Ascending aorta (tissue), 2 donors: ENCODE measurements around the gene ZC3H13. TPM values are rescaled to one million over a fixed set of nuclear protein-coding genes. Genes with fewer than 3 reads are reported as not detected.

Experiments
- DNase-seq, 2 donors: peaks; one replicate each; pipeline ENCODE4 v3.0.0-alpha.2; 2019; ENCODE audit warnings: low spot score in 2 of 2
- H3K27ac ChIP-seq, 2 donors: fragments of 200-600 bp; sonication (generic); one replicate each; pipeline ENCODE4 v1.5.1; 2016 to 2017; ENCODE audit warnings: mild to moderate bottlenecking in 1 of 2
- H3K27me3 ChIP-seq: fragments of 200-600 bp; sonication (generic); one replicate; pipeline ENCODE4 v1.5.1; 2017
- H3K36me3 ChIP-seq, 2 donors: fragments of 200-600 bp; sonication (generic); one replicate each; pipeline ENCODE4 v1.5.1; 2016
- H3K4me1 ChIP-seq, 2 donors: fragments of 200-600 bp; sonication (generic); one replicate each; pipeline ENCODE4 v1.5.1; 2016 to 2017; ENCODE audit warnings: mild to moderate bottlenecking in 1 of 2
- H3K4me3 ChIP-seq, 2 donors: fragments of 200-600 bp; sonication (generic); one replicate each; pipeline ENCODE4 v1.5.1; 2016 to 2017; ENCODE audit warnings: mild to moderate bottlenecking in 1 of 2
- H3K9me3 ChIP-seq, 2 donors: fragments of 200-600 bp; sonication (generic); one replicate each; pipeline ENCODE4 v1.5.1; 2016
- intact Hi-C: fragments of 100-400 bp; cut with DNase I; formaldehyde crosslinking; loops from one replicate; pipeline ENCODE4 v1.15.1; 2023
- total RNA-seq: library from RNA; depleted of rRNA; stranded (reverse); fragments of >200 nt; gene quantifications from one replicate; pipeline ENCODE4 v1.1.0, GENCODE V29; 2016
- TF ChIP-seq, protein P1 (sequence below), 3 experiments: fragments of 200-600 bp in 2 of 3; fragments of 450-650 bp in 1 of 3; sonication (generic) in 2 of 3; IDR thresholded peaks; one replicate each; pipeline ENCODE4 v1.5.1; 2016 to 2019; ENCODE audit warnings: antibody characterized with exemption in 3 of 3, mild to moderate bottlenecking in 1 of 3, moderate library complexity in 1 of 3

The ZC3H13 gene
- total RNA-seq, 1 donor from 2014 or later, result 25.8 TPM

DNA sequence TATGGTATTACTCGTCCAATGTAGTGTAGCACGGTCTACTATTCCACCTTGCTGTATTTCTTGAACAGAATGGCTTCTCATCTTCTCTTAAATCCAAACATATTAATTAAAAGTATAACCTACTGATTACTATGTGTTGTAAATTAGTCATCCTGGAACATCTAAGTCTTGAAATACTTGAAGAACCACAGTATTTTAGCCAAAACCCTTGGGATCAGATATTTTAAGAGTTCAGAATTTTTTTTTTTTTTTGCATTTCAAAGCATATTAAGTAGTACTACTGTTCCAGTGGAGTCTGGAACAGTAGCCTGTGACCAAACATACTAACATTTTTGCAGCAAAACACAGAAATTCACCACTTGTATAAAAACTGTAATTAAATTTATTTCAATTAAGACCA lies 30.1 kb downstream of the ZC3H13 start:
- Histone ChIP-seq H3K4me1 (no peaks in the 10 kb centered on the region), H3K4me3 (no peak overlapping the region), H3K36me3 (peaks cover 14 to 19% of the 10 kb centered on the region in 2 donors), H3K27ac (no peak overlapping the region), H3K27me3 (no peaks in the 10 kb centered on the region), H3K9me3 (no peaks in the 10 kb centered on the region)
- no peak for DNase-seq
- intact Hi-C loops, result no loop called here
- TF ChIP-seq, protein P1, sequence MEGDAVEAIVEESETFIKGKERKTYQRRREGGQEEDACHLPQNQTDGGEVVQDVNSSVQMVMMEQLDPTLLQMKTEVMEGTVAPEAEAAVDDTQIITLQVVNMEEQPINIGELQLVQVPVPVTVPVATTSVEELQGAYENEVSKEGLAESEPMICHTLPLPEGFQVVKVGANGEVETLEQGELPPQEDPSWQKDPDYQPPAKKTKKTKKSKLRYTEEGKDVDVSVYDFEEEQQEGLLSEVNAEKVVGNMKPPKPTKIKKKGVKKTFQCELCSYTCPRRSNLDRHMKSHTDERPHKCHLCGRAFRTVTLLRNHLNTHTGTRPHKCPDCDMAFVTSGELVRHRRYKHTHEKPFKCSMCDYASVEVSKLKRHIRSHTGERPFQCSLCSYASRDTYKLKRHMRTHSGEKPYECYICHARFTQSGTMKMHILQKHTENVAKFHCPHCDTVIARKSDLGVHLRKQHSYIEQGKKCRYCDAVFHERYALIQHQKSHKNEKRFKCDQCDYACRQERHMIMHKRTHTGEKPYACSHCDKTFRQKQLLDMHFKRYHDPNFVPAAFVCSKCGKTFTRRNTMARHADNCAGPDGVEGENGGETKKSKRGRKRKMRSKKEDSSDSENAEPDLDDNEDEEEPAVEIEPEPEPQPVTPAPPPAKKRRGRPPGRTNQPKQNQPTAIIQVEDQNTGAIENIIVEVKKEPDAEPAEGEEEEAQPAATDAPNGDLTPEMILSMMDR (IDR thresholded peaks at IDR 0.05), result no peak

- intact Hi-C loops, result no loop called here
- Histone ChIP-seq H3K27me3 (no peaks in the 10 kb centered on the region), H3K4me1 (no peaks in the 10 kb centered on the region), H3K9me3 (no peaks in the 10 kb centered on the region), H3K36me3 (peaks cover 15 to 34% of the 10 kb centered on the region in 2 donors), H3K4me3 (no peak overlapping the region), H3K27ac (no peak overlapping the region)
- TF ChIP-seq, protein P1 (IDR thresholded peaks at IDR 0.05), result no peak
- no peak for DNase-seq
Measured at GRCh38 chr13:46016216-46016615, 36.3 kb downstream of the ZC3H13 start.

DNA sequence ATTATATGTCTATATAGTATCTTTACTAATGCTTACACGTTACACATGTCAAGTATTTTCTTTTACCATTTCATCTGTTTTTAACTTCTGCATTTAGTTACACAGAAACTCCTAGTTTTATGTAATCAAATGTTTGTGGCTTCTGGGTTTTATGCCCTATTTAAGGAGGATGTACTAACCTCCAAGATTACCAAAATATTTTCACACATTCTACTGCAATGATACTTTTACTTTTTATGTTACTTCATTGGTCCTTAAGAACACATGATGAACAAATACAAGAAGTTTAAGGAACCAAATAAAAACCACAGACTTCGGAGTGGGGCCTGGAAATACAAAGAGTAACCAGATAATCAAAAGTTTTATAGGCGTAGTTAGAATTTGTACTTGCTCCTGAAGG lies 37.2 kb downstream of the ZC3H13 start:
- DNase-seq, result no peak
- Histone ChIP-seq H3K27ac (no peak overlapping the region), H3K36me3 (peaks cover 18 to 42% of the 10 kb centered on the region in 2 donors), H3K27me3 (no peaks in the 10 kb centered on the region), H3K4me3 (no peak overlapping the region), H3K9me3 (no peaks in the 10 kb centered on the region), H3K4me1 (no peaks in the 10 kb centered on the region)
- intact Hi-C loops, result no loop called here
- TF ChIP-seq, protein P1 (IDR thresholded peaks at IDR 0.05), result no peak

DNA sequence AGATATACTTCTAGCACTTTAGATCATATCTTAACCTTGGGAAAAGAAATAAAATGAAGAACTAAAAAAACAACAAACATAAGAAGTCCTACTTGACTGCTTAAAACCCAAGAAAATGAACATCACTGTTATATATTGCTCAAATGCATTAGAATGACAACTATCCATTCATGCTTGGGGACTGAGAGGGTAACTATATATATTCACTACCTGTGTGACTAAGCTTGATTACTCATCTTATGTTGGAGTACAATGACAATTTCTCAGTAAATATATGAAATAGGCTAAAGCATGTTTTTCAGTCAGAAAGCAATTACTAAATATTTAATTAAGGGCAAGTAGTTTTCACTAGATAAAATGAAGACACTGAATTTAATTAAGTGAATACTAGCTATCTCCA lies 40.1 kb downstream of the ZC3H13 start:
- Histone ChIP-seq H3K4me3 (no peak overlapping the region), H3K36me3 (peaks cover 18 to 52% of the 10 kb centered on the region in 2 donors), H3K27me3 (no peaks in the 10 kb centered on the region), H3K4me1 (no peaks in the 10 kb centered on the region), H3K27ac (no peak overlapping the region), H3K9me3 (no peaks in the 10 kb centered on the region)
- TF ChIP-seq, protein P1 (IDR thresholded peaks at IDR 0.05), result no peak
- DNase-seq, result no peak
- intact Hi-C loops, result no loop called here

DNA sequence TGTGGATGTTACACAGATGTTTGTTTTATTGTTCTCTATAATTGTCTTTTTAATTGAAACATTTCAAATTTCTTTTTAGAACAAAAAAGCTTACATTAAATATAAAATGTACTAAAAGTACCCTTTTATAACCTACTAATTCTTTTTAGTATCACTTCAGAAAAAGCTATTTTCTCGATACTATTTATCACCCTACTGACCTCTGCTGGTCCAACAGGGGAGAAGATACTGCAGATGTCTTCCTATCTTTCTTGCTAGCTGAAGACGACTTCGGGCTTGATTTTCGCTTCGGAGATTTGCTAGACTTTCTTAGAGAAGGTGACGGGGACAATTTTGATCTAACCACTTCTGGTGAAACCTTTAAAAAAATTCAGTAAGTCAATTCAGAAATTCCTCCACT lies 42.4 kb downstream of the ZC3H13 start:
- no peak overlapping the region for H3K4me3 ChIP-seq
- H3K27ac ChIP-seq, result no peak overlapping the region
- H3K4me1 ChIP-seq, result no peaks in the 10 kb centered on the region
- H3K9me3 ChIP-seq, result no peaks in the 10 kb centered on the region
- intact Hi-C loops, result no loop called here
- peaks cover 24 to 63% of the 10 kb centered on the region in 2 donors for H3K36me3 ChIP-seq
- no peaks in the 10 kb centered on the region for H3K27me3 ChIP-seq
- DNase-seq, result no peak
- TF ChIP-seq, protein P1 (IDR thresholded peaks at IDR 0.05), result no peak

GRCh38 chr13:46008631-46009030 lies 43.9 kb downstream of the ZC3H13 start:
- Histone ChIP-seq H3K36me3 (peaks cover 24 to 63% of the 10 kb centered on the region in 2 donors), H3K9me3 (no peaks in the 10 kb centered on the region), H3K27me3 (no peaks in the 10 kb centered on the region), H3K4me1 (no peaks in the 10 kb centered on the region), H3K27ac (no peak overlapping the region), H3K4me3 (no peak overlapping the region)
- TF ChIP-seq, protein P1 (IDR thresholded peaks at IDR 0.05), result no peak
- no peak for DNase-seq
- intact Hi-C loops, result no loop called here
